K562 (cell line): ENCODE data around the gene PACRG. TPM values are rescaled to one million over a fixed set of nuclear protein-coding genes. Genes with fewer than 3 reads are reported as not detected.

Source experiments
- ATAC-seq: fragments of 200-7000 bp; cut with Tn5 transposase; 3 replicates; pipeline ENCODE4 v1.9.1; 2020; ENCODE audit warnings: moderate library complexity
- BruUV-seq: library from RNA; stranded (reverse); fragments of 400-500 nt; replicated peaks from 2 replicates; lab custom pipeline; 2021; lab: Mats Ljungman, UMichigan
- CTCF ChIA-PET: fragments of 300-600 bp; formaldehyde crosslinking; extraction: SDS; loops from one replicate; lab custom pipeline; 2021; ENCODE audit warnings: low intra/inter-chr PET ratio; lab: Yijun Ruan, JAX
- POLR2A ChIA-PET: fragments of 300-600, 350-650 bp; sonication (Branson Sonifier 250); formaldehyde crosslinking; extraction: SDS; loops from one replicate; lab custom pipeline; 2021; ENCODE audit warnings: antibody characterized with exemption, inconsistent platforms; lab: Yijun Ruan, JAX
- DNase-seq, 4 experiments: peaks; one replicate each; pipeline versions ENCODE4 v3.0.0 to v3.0.0-alpha.2; 2011 to 2018; ENCODE audit warnings: low spot score in 3 of 4, mixed read lengths in 3 of 4; ENCODE audit errors: extremely low read depth in 1 of 4
- FAIRE-seq: peaks from 2 replicates; lab custom pipeline; 2011; peaks lifted over from hg19 to GRCh38; lab: Jason Lieb, UNC
- H2AFZ ChIP-seq: 2 replicates; pipeline ENCODE4 v1.6.0; 2011; ENCODE audit warnings: low read depth, low read length, control low read depth, inconsistent platforms
- H3K27ac ChIP-seq: fragments of 200-600 bp; 3 replicates; pipeline ENCODE4 v1.8.0; 2011; ENCODE audit warnings: low read depth, mild to moderate bottlenecking, control low read depth, inconsistent platforms, low read length, moderate library complexity, mixed read lengths; ENCODE audit errors: extremely low read depth
- H3K27me3 ChIP-seq, 2 experiments: fragments of 300-600 bp in 1 of 2; 2 replicates in 1 of 2; 3 replicates in 1 of 2; pipeline versions ENCODE4 v1.6.0 to v1.8.0; 2011; ENCODE audit warnings: inconsistent platforms in 2 of 2, low read length in 2 of 2, mild to moderate bottlenecking in 1 of 2, mixed read lengths in 1 of 2, moderate library complexity in 1 of 2; ENCODE audit not compliant: control insufficient read depth in 2 of 2, insufficient read depth in 2 of 2
- H3K36me3 ChIP-seq: fragments of 300-600 bp; 3 replicates; pipeline ENCODE4 v1.8.0; 2011; ENCODE audit warnings: mild to moderate bottlenecking, low read length, inconsistent platforms; ENCODE audit not compliant: control insufficient read depth, insufficient read depth
- H3K4me1 ChIP-seq, 2 experiments: fragments of 200-600 bp in 1 of 2; replicated peaks in 1 of 2; 2 replicates in 1 of 2; 3 replicates in 1 of 2; pipeline versions ENCODE4 v1.5.1 to v1.8.0; 2011; ENCODE audit warnings: inconsistent platforms in 2 of 2, low read length in 2 of 2, mild to moderate bottlenecking in 1 of 2, mixed read lengths in 1 of 2, moderate library complexity in 1 of 2; ENCODE audit not compliant: control insufficient read depth in 2 of 2, insufficient read depth in 2 of 2
- H3K4me2 ChIP-seq: 2 replicates; pipeline ENCODE4 v1.6.1; 2011; ENCODE audit warnings: low read length, control low read depth, inconsistent platforms, mixed read lengths; ENCODE audit not compliant: insufficient read depth
- H3K4me3 ChIP-seq: fragments of 200-600 bp; sonication (generic), shearing (Covaris generic); 2 replicates; pipeline ENCODE4 v1.5.1; 2016; ENCODE audit warnings: control low read depth, inconsistent platforms
- H3K79me2 ChIP-seq: fragments of 200-600 bp; 3 replicates; pipeline ENCODE4 v1.8.0; 2011; ENCODE audit warnings: low read length, inconsistent platforms; ENCODE audit not compliant: control insufficient read depth, insufficient read depth
- H3K9ac ChIP-seq, 2 experiments: 2 replicates each; pipeline versions ENCODE4 v1.6.0 to v1.6.1; 2011; ENCODE audit warnings: low read depth in 2 of 2, low read length in 2 of 2, control low read depth in 1 of 2, inconsistent platforms in 1 of 2, mild to moderate bottlenecking in 1 of 2, mixed read lengths in 1 of 2; ENCODE audit not compliant: insufficient read depth in 1 of 2
- H3K9me1 ChIP-seq: one replicate; pipeline ENCODE4 v1.6.0; 2011; ENCODE audit warnings: inconsistent platforms, mild to moderate bottlenecking, low read length, moderate library complexity; ENCODE audit not compliant: control insufficient read depth, insufficient read depth
- H3K9me3 ChIP-seq: replicated peaks from 2 replicates; pipeline ENCODE4 v1.5.1; 2011; ENCODE audit warnings: low read depth, low read length, inconsistent platforms; ENCODE audit not compliant: control insufficient read depth, insufficient read depth
- H4K20me1 ChIP-seq: replicated peaks from 2 replicates; pipeline ENCODE4 v1.6.1; 2011; ENCODE audit warnings: low read length, inconsistent platforms, mixed read lengths; ENCODE audit not compliant: control insufficient read depth, insufficient read depth
- CBX8 ChIP-seq: fragments of 200-600 bp; sonication (generic); IDR thresholded peaks from 2 replicates; pipeline ENCODE4 v1.6.1; 2012; ENCODE audit warnings: borderline replicate concordance, mixed run types, low read depth, mild to moderate bottlenecking, moderate library complexity, mixed read lengths, low read length, control low read depth, inconsistent platforms; ENCODE audit not compliant: poor library complexity, severe bottlenecking; ENCODE audit errors: extremely low read depth
- CREBBP ChIP-seq: IDR thresholded peaks from one replicate; pipeline ENCODE4 v1.6.1; 2012; ENCODE audit warnings: low read depth, mild to moderate bottlenecking, control low read depth, inconsistent platforms, low read length
- HDAC2 ChIP-seq: fragments of 450-650 bp; IDR thresholded peaks from 2 replicates; pipeline ENCODE4 v1.6.1; 2016; ENCODE audit warnings: mild to moderate bottlenecking
- MNT ChIP-seq, 2 experiments: fragments of 450-650 bp; conservative IDR thresholded peaks; 2 replicates each; pipeline ENCODE4 v1.6.1; 2017; ENCODE audit warnings: mild to moderate bottlenecking in 2 of 2, moderate library complexity in 2 of 2
- RBM25 ChIP-seq: fragments of 200-400 bp; formaldehyde crosslinking; IDR thresholded peaks from 2 replicates; pipeline ENCODE4 v1.6.1; 2018; ENCODE audit warnings: low read length, low read depth, moderate library complexity; ENCODE audit not compliant: severe bottlenecking
- THAP7 ChIP-seq: fragments of 250-450 bp; sonication (Bioruptor Pico); IDR thresholded peaks from 2 replicates; pipeline ENCODE4 v1.5.0; 2021
- U2AF1 ChIP-seq: fragments of 200-400 bp; formaldehyde crosslinking; optimal IDR thresholded peaks from 2 replicates; pipeline ENCODE3; 2017; ENCODE audit warnings: mild to moderate bottlenecking, low read depth, low read length, moderate library complexity
- ZNF133 ChIP-seq: fragments of 250-450 bp; sonication (Bioruptor Pico); IDR thresholded peaks from 2 replicates; pipeline ENCODE4 v1.4.0; 2020; ENCODE audit warnings: mild to moderate bottlenecking
- ZNF274 ChIP-seq: IDR thresholded peaks from 2 replicates; pipeline ENCODE4 v1.6.1; 2011; ENCODE audit warnings: low read depth, mild to moderate bottlenecking, low read length, moderate library complexity, borderline replicate concordance
- ZNF740 ChIP-seq, 3 experiments: fragments of 200-800 bp in 1 of 3; sonication (Bioruptor generic) in 1 of 3; sonication (generic) in 1 of 3; formaldehyde crosslinking in 1 of 3; IDR thresholded peaks; 2 replicates each; pipeline versions ENCODE4 v1.6.1 to v1.8.0; 2016 to 2022; ENCODE audit warnings: mild to moderate bottlenecking in 2 of 3, missing compliant biosample characterization in 2 of 3, missing genetic modification characterization in 2 of 3, missing genetic modification reagents in 1 of 3
- WGBS: fragments of 100-300 bp; shearing (Covaris generic); methylation state at CpG from one replicate; pipeline ENCODE4 v1.1.6; 2016; ENCODE audit warnings: low coverage, mixed read lengths; ENCODE audit not compliant: insufficient coverage; ENCODE audit errors: missing lambda C conversion rate; 5-methylcytosine and 5-hydroxymethylcytosine counted together
- in situ Hi-C: fragments of 300-500 bp; cut with MboI; formaldehyde crosslinking; loops from 4 replicates; pipeline ENCODE4 v1.15.0; 2018; ENCODE audit warnings: inconsistent platforms, mixed read lengths
- intact Hi-C: fragments of 100-400 bp; cut with micrococcal nuclease; formaldehyde crosslinking; loops from 2 replicates; pipeline ENCODE4 v1.14.2; 2022
- polyA plus RNA-seq, 8 experiments: library from polyadenylated mRNA; depleted of rRNA in 4 of 8; stranded (reverse) in 5 of 8; unstranded in 3 of 8; fragments of >200 nt; fragmentation: Nextera tagmentation in 2 of 8; fragmentation: Illumina TruSeq in 1 of 8; extraction: Ambion mirVana in 2 of 8; extraction: Trizol in 1 of 8; gene quantifications; 2 replicates each; pipeline versions ENCODE4 v1.2.1 to v1.2.3, GENCODE V29; 2011 to 2014; ENCODE audit warnings: inconsistent platforms in 1 of 8, missing spikeins in 1 of 8
- total RNA-seq, 7 experiments: library from RNA; depleted of rRNA in 6 of 7; stranded (reverse); fragments of >200 nt in 6 of 7; fragmentation: Illumina TruSeq in 2 of 7; extraction: Trizol in 2 of 7; gene quantifications; 2 replicates each; pipeline versions ENCODE4 v1.2.1 to v1.2.3, GENCODE V29; 2011 to 2021; ENCODE audit warnings: low replicate concordance in 1 of 7
- TF ChIP-seq, protein P1 (sequence below): fragments of 450-650 bp; formaldehyde crosslinking; IDR thresholded peaks from 2 replicates; pipeline ENCODE4 v1.4.0; 2022; ENCODE audit warnings: missing genetic modification characterization
- TF ChIP-seq, protein P2 (sequence below): fragments of 450-650 bp; IDR thresholded peaks from one replicate; pipeline ENCODE4 v1.6.1; 2018; ENCODE audit warnings: mild to moderate bottlenecking, moderate library complexity; ENCODE audit not compliant: partially characterized antibody
- TF ChIP-seq, protein P3 (sequence below): fragments of 250-450 bp; sonication (Bioruptor Pico); IDR thresholded peaks from 2 replicates; pipeline ENCODE4 v1.5.0; 2020; ENCODE audit warnings: mild to moderate bottlenecking, borderline replicate concordance

The PACRG gene
- total and polyA plus RNA-seq, 9 of the 15 experiments (the other 6 are each of a cell fraction or from before 2014, with no cell fraction given): 0.04 TPM; not detected in 8

DNA sequence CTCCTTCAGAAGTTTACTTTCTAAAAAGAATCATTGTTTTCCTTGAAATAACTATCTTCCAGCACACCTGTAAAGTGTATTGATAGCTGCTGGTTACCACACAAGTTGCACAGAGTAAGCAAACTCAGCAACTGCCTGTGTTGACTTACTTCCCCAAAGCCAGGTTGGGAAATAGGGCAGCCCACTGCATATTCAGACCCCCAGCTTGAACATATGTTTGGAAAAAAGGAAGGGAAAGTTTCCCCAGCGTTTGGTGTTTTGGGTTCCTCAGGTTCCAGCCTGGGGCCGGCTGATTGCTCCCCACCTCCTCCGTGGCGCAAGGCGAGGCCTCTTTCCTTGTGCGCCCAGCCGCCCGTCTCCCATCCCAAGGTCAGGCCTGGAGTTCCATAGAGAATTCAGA is 616.6 kb downstream of the PACRG start:
- ChIA-PET POLR2A (interaction anchor here (1.3 kb wide), 1 partner anchor 10 kb away, joined by 4 read pairs; no protein-coding TSS in a partner anchor), CTCF (no interaction called here)
- intact Hi-C loops: no loop called here
- no peak overlapping the region for H3K4me2 ChIP-seq
- peaks cover 0 to 9% of the 10 kb centered on the region in 2 experiments; a peak in 3 of 5 replicates for H3K4me1 ChIP-seq
- no peak for DNase-seq
- no peak overlapping the region for H3K27ac ChIP-seq
- 34% methylated on average over 8 of the region's 8 CpGs for WGBS
- H3K9me1 ChIP-seq: no peaks in the 10 kb centered on the region
- no peak overlapping the region for H3K9ac ChIP-seq
- no peaks in the 10 kb centered on the region for H3K9me3 ChIP-seq
- no peaks in the 10 kb centered on the region for H4K20me1 ChIP-seq
- H3K27me3 ChIP-seq: peaks cover 35 to 66% of the 10 kb centered on the region in 2 experiments
- no peaks in the 10 kb centered on the region for H3K79me2 ChIP-seq
- ATAC-seq: no peak
- no peak overlapping the region for H3K4me3 ChIP-seq
- no peaks in the 10 kb centered on the region for H3K36me3 ChIP-seq
- in situ Hi-C loops: no loop called here
- no peak overlapping the region for H2AFZ ChIP-seq
- FAIRE-seq: no peak
- no TSS peak for BruUV-seq
- TF ChIP-seq RBM25 (no peak), HDAC2 (no peak), THAP7 (CRISPR knock-in tag) (no peak), ZNF133 (no peak), ZNF740 (CRISPR knock-in tag; IDR thresholded peaks at IDR 0.05) (no peak), ZNF740 (tag; IDR thresholded peaks at IDR 0.05) (no peak), U2AF1 (no peak), ZNF274 (no peak), MNT (conservative IDR thresholded peaks at IDR 0.05) (no peak), CBX8 (no peak), CREBBP (no peak)
- TF ChIP-seq, protein P1, sequence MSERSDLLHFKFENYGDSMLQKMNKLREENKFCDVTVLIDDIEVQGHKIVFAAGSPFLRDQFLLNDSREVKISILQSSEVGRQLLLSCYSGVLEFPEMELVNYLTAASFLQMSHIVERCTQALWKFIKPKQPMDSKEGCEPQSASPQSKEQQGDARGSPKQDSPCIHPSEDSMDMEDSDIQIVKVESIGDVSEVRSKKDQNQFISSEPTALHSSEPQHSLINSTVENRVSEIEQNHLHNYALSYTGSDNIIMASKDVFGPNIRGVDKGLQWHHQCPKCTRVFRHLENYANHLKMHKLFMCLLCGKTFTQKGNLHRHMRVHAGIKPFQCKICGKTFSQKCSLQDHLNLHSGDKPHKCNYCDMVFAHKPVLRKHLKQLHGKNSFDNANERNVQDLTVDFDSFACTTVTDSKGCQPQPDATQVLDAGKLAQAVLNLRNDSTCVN (CRISPR knock-in tag): no peak
- TF ChIP-seq, protein P2, sequence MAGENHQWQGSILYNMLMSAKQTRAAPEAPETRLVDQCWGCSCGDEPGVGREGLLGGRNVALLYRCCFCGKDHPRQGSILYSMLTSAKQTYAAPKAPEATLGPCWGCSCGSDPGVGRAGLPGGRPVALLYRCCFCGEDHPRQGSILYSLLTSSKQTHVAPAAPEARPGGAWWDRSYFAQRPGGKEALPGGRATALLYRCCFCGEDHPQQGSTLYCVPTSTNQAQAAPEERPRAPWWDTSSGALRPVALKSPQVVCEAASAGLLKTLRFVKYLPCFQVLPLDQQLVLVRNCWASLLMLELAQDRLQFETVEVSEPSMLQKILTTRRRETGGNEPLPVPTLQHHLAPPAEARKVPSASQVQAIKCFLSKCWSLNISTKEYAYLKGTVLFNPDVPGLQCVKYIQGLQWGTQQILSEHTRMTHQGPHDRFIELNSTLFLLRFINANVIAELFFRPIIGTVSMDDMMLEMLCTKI: no peak
- TF ChIP-seq, protein P3, sequence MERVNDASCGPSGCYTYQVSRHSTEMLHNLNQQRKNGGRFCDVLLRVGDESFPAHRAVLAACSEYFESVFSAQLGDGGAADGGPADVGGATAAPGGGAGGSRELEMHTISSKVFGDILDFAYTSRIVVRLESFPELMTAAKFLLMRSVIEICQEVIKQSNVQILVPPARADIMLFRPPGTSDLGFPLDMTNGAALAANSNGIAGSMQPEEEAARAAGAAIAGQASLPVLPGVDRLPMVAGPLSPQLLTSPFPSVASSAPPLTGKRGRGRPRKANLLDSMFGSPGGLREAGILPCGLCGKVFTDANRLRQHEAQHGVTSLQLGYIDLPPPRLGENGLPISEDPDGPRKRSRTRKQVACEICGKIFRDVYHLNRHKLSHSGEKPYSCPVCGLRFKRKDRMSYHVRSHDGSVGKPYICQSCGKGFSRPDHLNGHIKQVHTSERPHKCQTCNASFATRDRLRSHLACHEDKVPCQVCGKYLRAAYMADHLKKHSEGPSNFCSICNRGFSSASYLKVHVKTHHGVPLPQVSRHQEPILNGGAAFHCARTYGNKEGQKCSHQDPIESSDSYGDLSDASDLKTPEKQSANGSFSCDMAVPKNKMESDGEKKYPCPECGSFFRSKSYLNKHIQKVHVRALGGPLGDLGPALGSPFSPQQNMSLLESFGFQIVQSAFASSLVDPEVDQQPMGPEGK: no peak
